BJ (cell line): ENCODE data around the gene ITPKB. TPM values are rescaled to one million over a fixed set of nuclear protein-coding genes. Genes with fewer than 3 reads are reported as not detected.
"Not testable (repeated sequence)": the region's sequence is repeated elsewhere in the genome, so short reads cannot be mapped to it uniquely, and the experiment has no call there.

Source experiments
- CTCF ChIA-PET: fragments of 350-600 bp; formaldehyde crosslinking; extraction: SDS; loops from one replicate; lab custom pipeline; 2021; ENCODE audit warnings: antibody characterized with exemption, inconsistent platforms; lab: Yijun Ruan, JAX
- POLR2A ChIA-PET: fragments of 300-600 bp; sonication (Branson Sonifier 250); formaldehyde crosslinking; extraction: SDS; loops from one replicate; lab custom pipeline; 2021; ENCODE audit warnings: antibody characterized with exemption; lab: Charles Lee
- DNase-seq: peaks from one replicate; pipeline ENCODE4 v3.0.0-alpha.2; 2011; ENCODE audit warnings: low read depth
- H3K27me3 ChIP-seq: 2 replicates; pipeline ENCODE4 v1.6.0; 2011; ENCODE audit warnings: low read length; ENCODE audit not compliant: control insufficient read depth, insufficient read depth
- H3K36me3 ChIP-seq: 2 replicates; pipeline ENCODE4 v1.5.1; 2011; ENCODE audit warnings: low read length; ENCODE audit not compliant: control insufficient read depth, insufficient read depth
- H3K4me3 ChIP-seq: 2 replicates; pipeline ENCODE4 v1.5.1; 2011; ENCODE audit warnings: low read depth, mild to moderate bottlenecking, control low read depth, low read length
- CTCF ChIP-seq: IDR thresholded peaks from 2 replicates; pipeline ENCODE4 v1.5.1; 2011; ENCODE audit warnings: low read depth, mild to moderate bottlenecking, control low read depth, inconsistent platforms, low read length, moderate library complexity; ENCODE audit not compliant: insufficient read depth
- polyA plus RNA-seq: library from polyadenylated mRNA; depleted of rRNA; stranded (reverse); fragments of >200 nt; gene quantifications from 2 replicates; pipeline ENCODE4 v1.2.3, GENCODE V29; 2011

ITPKB gene
- polyA plus RNA-seq, 1 experiment, result 1.4 TPM

GRCh38 chr1:226749467-226749866, 10.4 kb upstream of the ITPKB start:
- POLR2A ChIA-PET, result no interaction called here
- TF ChIP-seq CTCF, result no peak
- no peaks in the 10 kb centered on the region for H3K36me3 ChIP-seq
- DNase-seq, result no peak
- peaks cover 10% of the 10 kb centered on the region for H3K27me3 ChIP-seq
- CTCF ChIA-PET, result interaction anchor here (1.3 kb wide), 1 partner anchor 9 kb away, joined by 4 read pairs; no protein-coding TSS in a partner anchor
- no peak overlapping the region for H3K4me3 ChIP-seq

GRCh38 chr1:226748306-226748705, 9.2 kb upstream of the ITPKB start:
- DNase-seq, result no peak
- CTCF ChIA-PET, result no interaction called here
- Histone ChIP-seq H3K4me3 (no peak overlapping the region), H3K36me3 (no peaks in the 10 kb centered on the region), H3K27me3 (peaks cover 7% of the 10 kb centered on the region)
- POLR2A ChIA-PET, result no interaction called here
- TF ChIP-seq CTCF, result no peak

GRCh38 chr1:226747519-226748263, 8.6 kb upstream of the ITPKB start:
- CTCF ChIA-PET, H3K27me3 ChIP-seq, POLR2A ChIA-PET, DNase-seq, H3K4me3 ChIP-seq, H3K36me3 ChIP-seq: not testable (repeated sequence)

GRCh38 chr1:226743259-226743658, 4.2 kb upstream of the ITPKB start:
- CTCF ChIA-PET, result no interaction called here
- no peak for TF ChIP-seq CTCF
- no peaks in the 10 kb centered on the region for H3K36me3 ChIP-seq

GRCh38 chr1:226741009-226741408, 1.9 kb upstream of the ITPKB start:
- CTCF ChIA-PET, result interaction anchor here (0.6 kb wide), 1 partner anchor 20 kb away, joined by 3 read pairs; no protein-coding TSS in a partner anchor
- no peak for TF ChIP-seq CTCF
- Histone ChIP-seq H3K4me3 (no peak overlapping the region), H3K27me3 (peaks cover under 1% of the 10 kb centered on the region; the same call in 1 of the 2 replicates), H3K36me3 (peaks cover 1% of the 10 kb centered on the region; the same call in 1 of the 2 replicates)
- POLR2A ChIA-PET, result no interaction called here
- DNase-seq, result no peak

More at GRCh38 chr1:226743259-226743658, 4.2 kb upstream of the ITPKB start:
- Histone ChIP-seq H3K4me3 (no peak overlapping the region), H3K27me3 (peaks cover 1% of the 10 kb centered on the region; the same call in 1 of the 2 replicates)
- DNase-seq, result no peak
- POLR2A ChIA-PET, result interaction anchor here (0.6 kb wide), 1 partner anchor 20 kb away, joined by 17 read pairs; no protein-coding TSS in a partner anchor
